ENCODE measurements around the gene GLT1D1. TPM values are rescaled to one million over a fixed set of nuclear protein-coding genes. Genes with fewer than 3 reads are reported as not detected.

The GLT1D1 gene
- total RNA-seq, 1 donor from 2014 or later, result 0.44 TPM

DNA sequence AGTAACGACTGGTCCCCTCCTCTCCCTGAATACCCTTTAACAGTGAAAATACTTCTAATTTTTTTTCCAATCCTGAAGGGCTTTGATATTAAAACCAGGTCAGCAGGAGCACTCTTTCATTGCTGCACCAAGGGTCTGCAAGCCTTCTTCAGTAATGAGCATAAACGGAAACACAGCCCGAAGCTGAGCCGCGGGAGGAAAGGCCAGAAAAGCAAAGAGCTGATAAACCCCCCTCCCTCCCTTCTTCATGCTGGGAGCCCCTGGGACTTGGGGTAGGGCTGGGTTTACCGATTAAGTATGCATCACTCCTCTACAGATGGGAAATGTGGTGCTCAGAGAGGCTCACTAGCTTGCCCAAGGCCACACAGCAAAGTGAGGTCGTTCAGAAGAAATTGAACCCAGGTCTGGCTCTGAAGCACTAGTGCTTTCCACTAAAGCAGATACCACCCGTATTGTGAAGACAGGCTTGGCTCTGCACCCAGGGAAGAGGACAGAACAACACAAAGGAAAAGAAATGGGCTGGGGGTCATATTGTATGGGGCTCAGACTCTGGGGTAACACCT, 128.8 kb downstream of the GLT1D1 start:
- Mint-ChIP-seq H3K36me3 (ENCODE audit: low read depth, unreplicated experiment) (peaks cover 7% of the 10 kb centered on the region), H3K4me3 (ENCODE audit: unreplicated experiment) (no peak overlapping the region), H3K9me3 (ENCODE audit: unreplicated experiment) (peaks cover 19% of the 10 kb centered on the region)

DNA sequence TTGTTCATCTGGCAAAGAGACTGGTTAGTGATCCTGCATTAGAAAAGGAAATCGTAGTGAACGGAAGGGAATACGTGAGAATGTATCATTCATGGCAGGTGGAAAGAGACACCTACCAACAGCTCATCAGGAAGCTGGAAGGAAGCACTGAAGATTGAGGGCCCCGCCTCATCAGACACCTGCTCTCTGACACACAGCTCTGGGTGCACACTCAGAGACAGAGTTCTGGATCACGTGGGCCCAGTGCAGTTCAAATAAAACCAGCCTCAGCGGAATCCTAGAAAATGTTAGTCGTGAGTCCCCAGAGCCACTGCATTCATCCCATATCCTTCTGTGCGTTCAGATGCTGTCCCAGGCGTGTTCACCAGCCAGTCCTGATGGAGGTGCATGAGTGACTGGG, 129.7 kb downstream of the GLT1D1 start:
- Mint-ChIP-seq H3K27me3 (ENCODE audit: unreplicated experiment) (peaks cover 10% of the 10 kb centered on the region), H3K4me3 (ENCODE audit: unreplicated experiment) (no peak overlapping the region), H3K4me1 (ENCODE audit: unreplicated experiment) (no peaks in the 10 kb centered on the region), H3K27ac (ENCODE audit: unreplicated experiment) (no peak overlapping the region), H3K9me3 (ENCODE audit: unreplicated experiment) (peaks cover 26% of the 10 kb centered on the region), H3K36me3 (ENCODE audit: low read depth, unreplicated experiment) (peaks cover 7% of the 10 kb centered on the region)
- DNase-seq (ENCODE audit: low spot score), result no peak
- TF ChIP-seq, protein P1, sequence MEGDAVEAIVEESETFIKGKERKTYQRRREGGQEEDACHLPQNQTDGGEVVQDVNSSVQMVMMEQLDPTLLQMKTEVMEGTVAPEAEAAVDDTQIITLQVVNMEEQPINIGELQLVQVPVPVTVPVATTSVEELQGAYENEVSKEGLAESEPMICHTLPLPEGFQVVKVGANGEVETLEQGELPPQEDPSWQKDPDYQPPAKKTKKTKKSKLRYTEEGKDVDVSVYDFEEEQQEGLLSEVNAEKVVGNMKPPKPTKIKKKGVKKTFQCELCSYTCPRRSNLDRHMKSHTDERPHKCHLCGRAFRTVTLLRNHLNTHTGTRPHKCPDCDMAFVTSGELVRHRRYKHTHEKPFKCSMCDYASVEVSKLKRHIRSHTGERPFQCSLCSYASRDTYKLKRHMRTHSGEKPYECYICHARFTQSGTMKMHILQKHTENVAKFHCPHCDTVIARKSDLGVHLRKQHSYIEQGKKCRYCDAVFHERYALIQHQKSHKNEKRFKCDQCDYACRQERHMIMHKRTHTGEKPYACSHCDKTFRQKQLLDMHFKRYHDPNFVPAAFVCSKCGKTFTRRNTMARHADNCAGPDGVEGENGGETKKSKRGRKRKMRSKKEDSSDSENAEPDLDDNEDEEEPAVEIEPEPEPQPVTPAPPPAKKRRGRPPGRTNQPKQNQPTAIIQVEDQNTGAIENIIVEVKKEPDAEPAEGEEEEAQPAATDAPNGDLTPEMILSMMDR (IDR thresholded peaks at IDR 0.05; ENCODE audit: unreplicated experiment), result no peak

More for the DNA sequence above, 128.8 kb downstream of the GLT1D1 start:
- H3K27ac Mint-ChIP-seq (ENCODE audit: unreplicated experiment), result no peak overlapping the region
- H3K4me1 Mint-ChIP-seq (ENCODE audit: unreplicated experiment), result no peaks in the 10 kb centered on the region
- TF ChIP-seq, protein P1 (IDR thresholded peaks at IDR 0.05; ENCODE audit: unreplicated experiment), result no peak
- DNase-seq (ENCODE audit: low spot score), result no peak
- peaks cover 12% of the 10 kb centered on the region for H3K27me3 Mint-ChIP-seq (ENCODE audit: unreplicated experiment)

DNA sequence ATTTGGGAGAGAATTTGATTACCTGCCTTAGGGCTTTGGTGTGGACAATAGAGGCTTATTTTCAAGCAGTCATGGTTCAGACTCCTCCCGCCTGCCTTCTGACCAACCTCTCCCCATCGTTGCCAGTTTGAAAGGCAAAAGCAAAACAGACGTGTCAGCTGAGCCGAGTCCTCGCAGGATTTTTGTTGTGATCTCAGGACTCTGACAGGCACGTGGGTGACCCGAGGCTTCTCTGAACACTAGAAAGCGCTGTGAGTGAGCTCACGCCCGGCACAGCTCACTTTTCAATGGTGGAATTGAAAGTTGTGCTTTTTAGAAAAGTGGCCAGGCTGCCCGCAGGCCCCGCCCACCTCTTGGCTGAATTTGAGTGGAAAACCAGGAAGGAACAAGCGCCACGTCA, 130.1 kb downstream of the GLT1D1 start:
- no peak for DNase-seq (ENCODE audit: low spot score)
- no peaks in the 10 kb centered on the region for H3K4me1 Mint-ChIP-seq (ENCODE audit: unreplicated experiment)
- H3K27ac Mint-ChIP-seq (ENCODE audit: unreplicated experiment), result no peak overlapping the region
- H3K36me3 Mint-ChIP-seq (ENCODE audit: low read depth, unreplicated experiment), result peaks cover 6% of the 10 kb centered on the region
- TF ChIP-seq, protein P1 (IDR thresholded peaks at IDR 0.05; ENCODE audit: unreplicated experiment), result no peak
- H3K9me3 Mint-ChIP-seq (ENCODE audit: unreplicated experiment), result peaks cover 29% of the 10 kb centered on the region
- H3K4me3 Mint-ChIP-seq (ENCODE audit: unreplicated experiment), result no peak overlapping the region
- H3K27me3 Mint-ChIP-seq (ENCODE audit: unreplicated experiment), result peaks cover 10% of the 10 kb centered on the region

DNA sequence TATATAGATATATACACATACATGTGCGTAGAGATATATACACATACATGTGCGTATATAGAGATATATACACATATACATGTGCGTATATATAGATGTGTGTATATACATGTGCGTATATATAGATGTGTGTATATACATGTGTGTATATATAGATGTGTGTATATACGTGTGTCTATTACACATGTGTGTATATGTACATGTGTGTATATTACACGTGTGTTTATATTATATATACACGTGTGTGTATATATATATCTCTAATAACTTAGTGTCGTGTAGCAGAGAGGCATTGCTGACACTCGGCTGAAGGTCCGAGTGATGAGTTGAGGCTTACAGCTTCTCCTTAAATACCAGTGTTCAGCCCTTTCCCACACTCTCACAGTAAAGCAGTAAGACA, 133.7 kb downstream of the GLT1D1 start:
- Mint-ChIP-seq H3K27ac (ENCODE audit: unreplicated experiment) (no peak overlapping the region), H3K9me3 (ENCODE audit: unreplicated experiment) (peaks cover 29% of the 10 kb centered on the region), H3K4me3 (ENCODE audit: unreplicated experiment) (no peak overlapping the region), H3K27me3 (ENCODE audit: unreplicated experiment) (peaks cover 11% of the 10 kb centered on the region), H3K4me1 (ENCODE audit: unreplicated experiment) (no peaks in the 10 kb centered on the region), H3K36me3 (ENCODE audit: low read depth, unreplicated experiment) (no peaks in the 10 kb centered on the region)
- DNase-seq (ENCODE audit: low spot score), result no peak
- TF ChIP-seq, protein P1 (IDR thresholded peaks at IDR 0.05; ENCODE audit: unreplicated experiment), result no peak

DNA sequence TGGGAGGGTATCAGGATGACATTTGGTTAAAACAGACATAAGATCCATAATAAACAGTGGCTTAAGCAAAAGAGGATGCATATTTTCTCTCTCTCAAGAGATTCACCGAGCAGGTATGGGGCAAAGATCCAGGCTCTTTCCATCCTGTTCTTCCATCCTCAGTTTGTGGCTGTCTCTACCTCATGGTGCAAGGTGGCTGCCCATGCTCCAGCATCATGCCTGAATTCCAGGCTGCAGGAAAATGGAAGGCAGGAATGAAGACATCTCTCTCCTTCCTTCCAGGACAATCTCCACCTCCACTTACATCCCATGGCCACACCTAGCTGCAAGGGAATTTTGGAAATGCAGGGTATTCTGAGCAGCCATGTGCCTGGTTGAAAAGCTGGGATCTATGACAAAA, 136.0 kb downstream of the GLT1D1 start:
- Mint-ChIP-seq H3K9me3 (ENCODE audit: unreplicated experiment) (peaks cover 33% of the 10 kb centered on the region), H3K27me3 (ENCODE audit: unreplicated experiment) (peaks cover 8% of the 10 kb centered on the region), H3K27ac (ENCODE audit: unreplicated experiment) (no peak overlapping the region), H3K4me1 (ENCODE audit: unreplicated experiment) (no peaks in the 10 kb centered on the region), H3K4me3 (ENCODE audit: unreplicated experiment) (no peak overlapping the region), H3K36me3 (ENCODE audit: low read depth, unreplicated experiment) (peaks cover 5% of the 10 kb centered on the region)
- DNase-seq (ENCODE audit: low spot score), result no peak
- TF ChIP-seq, protein P1 (IDR thresholded peaks at IDR 0.05; ENCODE audit: unreplicated experiment), result no peak
